NCI-H128 (cell line): Measurements from ENCODE around the gene GLYATL2.

Experiments used
- DNase-seq: peaks from one replicate; lab custom pipeline; 2025; ENCODE audit not compliant: unreplicated experiment; lab: John Stamatoyannopoulos, UW

Gene GLYATL2

GRCh38 chr11:58844361-58845005 lies at the start of gene GLYATL2:
Gene GLYATL2 (minus strand): TSS chr11:58844704. CDS start chr11:58839612, 5,092 bp downstream.
- DNase-seq, result no peak

GRCh38 chr11:58893899-58894298 lies 49.4 kb upstream of the GLYATL2 start:
- no peak for DNase-seq

- no peak for DNase-seq
These were observed 44.1 kb upstream of the GLYATL2 start for GRCh38 chr11:58888579-58888978.

- DNase-seq, result no peak
These were observed 42.9 kb upstream of the GLYATL2 start for GRCh38 chr11:58887452-58887851.

- no peak for DNase-seq
These were observed 36.1 kb upstream of the GLYATL2 start for GRCh38 chr11:58880625-58881024.

- no peak for DNase-seq
These were observed 35.7 kb upstream of the GLYATL2 start for GRCh38 chr11:58880166-58880565.

- DNase-seq, result no peak
These were observed 23.1 kb upstream of the GLYATL2 start for GRCh38 chr11:58867556-58867955.

- no peak for DNase-seq
These were observed 22.3 kb upstream of the GLYATL2 start for GRCh38 chr11:58866788-58867187.

GRCh38 chr11:58864335-58864734 lies 19.8 kb upstream of the GLYATL2 start:
- DNase-seq, result no peak

GRCh38 chr11:58863697-58864096 lies 19.2 kb upstream of the GLYATL2 start:
- no peak for DNase-seq

GRCh38 chr11:58861533-58861932 lies 17.0 kb upstream of the GLYATL2 start:
- DNase-seq, result no peak

GRCh38 chr11:58856806-58857205 lies 12.3 kb upstream of the GLYATL2 start:
- DNase-seq, result no peak

GRCh38 chr11:58845386-58845785 lies 882 bp upstream of the GLYATL2 start:
- no peak for DNase-seq

- DNase-seq, result no peak
These were observed 6.7 kb downstream of the GLYATL2 start for GRCh38 chr11:58837707-58838388.

- DNase-seq, result no peak
These were observed 12.4 kb downstream of the GLYATL2 start for GRCh38 chr11:58832056-58832645.

GRCh38 chr11:58830673-58831301 lies 13.7 kb downstream of the GLYATL2 start:
- no peak for DNase-seq

GRCh38 chr11:58829786-58830185 lies 14.7 kb downstream of the GLYATL2 start:
- no peak for DNase-seq

- DNase-seq, result no peak
These were observed 30.8 kb downstream of the GLYATL2 start for GRCh38 chr11:58813693-58814092.

- no peak for DNase-seq
These were observed 33.0 kb downstream of the GLYATL2 start for GRCh38 chr11:58811499-58811898.

- no peak for DNase-seq
These were observed 37.2 kb downstream of the GLYATL2 start for GRCh38 chr11:58807343-58807742.

GRCh38 chr11:58805065-58805464 lies 39.4 kb downstream of the GLYATL2 start:
- no peak for DNase-seq

- no peak for DNase-seq
These were observed 42.4 kb downstream of the GLYATL2 start for GRCh38 chr11:58801974-58802545.
